Measurements from ENCODE around the gene TTC27. TPM values are rescaled to one million over a fixed set of nuclear protein-coding genes. Genes with fewer than 3 reads are reported as not detected.

The TTC27 gene
- total RNA-seq, 2 experiments from 2014 or later, result 30.1 to 33.8 TPM

GRCh38 chr2:32716598-32716997, 88.7 kb downstream of the TTC27 start:
- ChIA-PET POLR2A (no interaction called here), CTCF (no interaction called here)
- DNase-seq, result no peak
- H3K4me1 Mint-ChIP-seq (ENCODE audit: low read depth), result peaks cover 17% of the 10 kb centered on the region
- H3K27me3 Mint-ChIP-seq, result no peaks in the 10 kb centered on the region
- peaks cover 5% of the 10 kb centered on the region for H3K9me3 Mint-ChIP-seq
- intact Hi-C loops (cut with micrococcal nuclease), result no loop called here
- H3K36me3 Mint-ChIP-seq (ENCODE audit: low read depth), result peaks cover 54% of the 10 kb centered on the region
- ATAC-seq, result no peak
- TF ChIP-seq, protein P1, sequence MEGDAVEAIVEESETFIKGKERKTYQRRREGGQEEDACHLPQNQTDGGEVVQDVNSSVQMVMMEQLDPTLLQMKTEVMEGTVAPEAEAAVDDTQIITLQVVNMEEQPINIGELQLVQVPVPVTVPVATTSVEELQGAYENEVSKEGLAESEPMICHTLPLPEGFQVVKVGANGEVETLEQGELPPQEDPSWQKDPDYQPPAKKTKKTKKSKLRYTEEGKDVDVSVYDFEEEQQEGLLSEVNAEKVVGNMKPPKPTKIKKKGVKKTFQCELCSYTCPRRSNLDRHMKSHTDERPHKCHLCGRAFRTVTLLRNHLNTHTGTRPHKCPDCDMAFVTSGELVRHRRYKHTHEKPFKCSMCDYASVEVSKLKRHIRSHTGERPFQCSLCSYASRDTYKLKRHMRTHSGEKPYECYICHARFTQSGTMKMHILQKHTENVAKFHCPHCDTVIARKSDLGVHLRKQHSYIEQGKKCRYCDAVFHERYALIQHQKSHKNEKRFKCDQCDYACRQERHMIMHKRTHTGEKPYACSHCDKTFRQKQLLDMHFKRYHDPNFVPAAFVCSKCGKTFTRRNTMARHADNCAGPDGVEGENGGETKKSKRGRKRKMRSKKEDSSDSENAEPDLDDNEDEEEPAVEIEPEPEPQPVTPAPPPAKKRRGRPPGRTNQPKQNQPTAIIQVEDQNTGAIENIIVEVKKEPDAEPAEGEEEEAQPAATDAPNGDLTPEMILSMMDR (IDR thresholded peaks at IDR 0.05), result no peak
- no peak overlapping the region for H3K4me3 Mint-ChIP-seq
- no peak overlapping the region for H3K27ac Mint-ChIP-seq

DNA sequence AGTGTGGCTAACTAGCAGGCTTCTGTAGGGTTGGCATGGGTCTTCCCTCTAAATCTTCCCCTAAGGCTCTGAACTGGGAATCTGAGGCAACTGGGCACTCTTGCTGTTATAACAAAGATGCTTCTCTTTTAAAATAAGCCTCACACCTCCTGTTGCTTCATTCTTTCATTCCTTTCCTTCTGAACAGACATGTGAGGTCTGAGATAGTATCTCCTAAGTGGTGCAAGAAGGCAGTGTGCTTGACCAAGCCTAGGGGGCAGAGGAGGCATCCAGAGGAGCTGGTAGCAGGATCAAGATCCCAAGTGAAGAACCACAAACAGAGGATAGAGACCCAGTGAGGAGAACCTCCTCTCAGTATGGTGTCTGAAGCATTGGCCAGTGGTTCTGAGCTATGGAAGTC, 90.9 kb downstream of the TTC27 start:
- ATAC-seq (no peak), DNase-seq (no peak)
- H3K4me1 Mint-ChIP-seq (ENCODE audit: low read depth), result peaks cover 17% of the 10 kb centered on the region
- TF ChIP-seq, protein P1 (IDR thresholded peaks at IDR 0.05), result no peak
- H3K4me3 Mint-ChIP-seq, result no peak overlapping the region
- CTCF ChIA-PET, result no interaction called here
- H3K27me3 Mint-ChIP-seq, result no peaks in the 10 kb centered on the region
- intact Hi-C loops (cut with micrococcal nuclease), result no loop called here
- POLR2A ChIA-PET, result interaction anchor here (0.6 kb wide), 1 partner anchor 86 kb away, joined by 3 read pairs; no protein-coding TSS in a partner anchor
- peaks cover 50% of the 10 kb centered on the region for H3K36me3 Mint-ChIP-seq (ENCODE audit: low read depth)
- H3K9me3 Mint-ChIP-seq, result peaks cover under 1% of the 10 kb centered on the region
- no peak overlapping the region for H3K27ac Mint-ChIP-seq

- no peak overlapping the region for H3K4me3 Mint-ChIP-seq
- no peaks in the 10 kb centered on the region for H3K27me3 Mint-ChIP-seq
- CTCF ChIA-PET, result interaction anchor here (1.1 to 1.5 kb wide), 2 partner anchors 12 to 660 kb away, joined by 3 to 4 read pairs; no protein-coding TSS in a partner anchor
- no peak overlapping the region for H3K27ac Mint-ChIP-seq
- peaks cover 46% of the 10 kb centered on the region for H3K36me3 Mint-ChIP-seq (ENCODE audit: low read depth)
- intact Hi-C loops (cut with micrococcal nuclease), result no loop called here
- DNase-seq (no peak), ATAC-seq (no peak)
- peaks cover 15% of the 10 kb centered on the region for H3K4me1 Mint-ChIP-seq (ENCODE audit: low read depth)
- H3K9me3 Mint-ChIP-seq, result no peaks in the 10 kb centered on the region
- POLR2A ChIA-PET, result interaction anchor here (0.6 kb wide), 1 partner anchor 86 kb away, joined by 3 read pairs; no protein-coding TSS in a partner anchor
- TF ChIP-seq, protein P1 (IDR thresholded peaks at IDR 0.05), result no peak
Measured at GRCh38 chr2:32719430-32719829, 91.6 kb downstream of the TTC27 start.

DNA sequence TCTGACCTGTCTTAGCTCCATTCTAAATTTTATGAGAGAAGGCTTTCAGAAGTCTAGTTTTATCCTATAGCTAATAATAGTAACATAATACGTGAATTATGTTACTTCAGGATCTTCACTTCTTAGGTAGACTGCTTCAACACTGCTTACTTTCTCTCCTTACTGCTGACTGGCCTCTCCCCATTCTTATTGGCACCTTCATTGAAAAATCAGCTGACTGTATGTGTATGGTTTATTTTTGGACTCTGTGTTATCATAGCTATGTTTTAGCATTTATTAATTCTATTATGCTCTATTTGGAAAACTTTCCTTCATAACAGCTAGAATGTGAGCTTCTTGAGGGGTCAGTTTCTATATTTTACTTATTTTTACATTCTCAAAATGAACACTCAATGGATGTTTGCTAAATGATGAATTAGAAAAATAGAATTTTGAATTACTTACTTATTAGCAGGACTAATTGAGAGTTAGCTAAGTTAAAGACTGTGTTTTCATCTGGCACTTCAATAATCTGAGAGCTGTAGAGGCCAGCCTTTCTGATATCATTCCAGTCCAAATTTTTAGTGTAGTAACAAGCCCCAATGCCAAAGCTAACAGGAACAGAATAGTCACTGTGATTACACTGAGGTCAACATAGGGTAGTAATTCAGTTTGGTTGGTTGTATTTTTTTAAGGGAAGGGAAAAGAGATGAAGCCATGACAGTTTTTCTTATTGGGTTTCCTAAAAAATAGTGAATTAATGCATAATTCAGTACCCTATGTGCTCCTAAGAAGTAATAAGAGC, 92.3 kb downstream of the TTC27 start:
- H3K27ac Mint-ChIP-seq, result no peak overlapping the region
- intact Hi-C loops (cut with micrococcal nuclease), result no loop called here
- H3K4me3 Mint-ChIP-seq, result no peak overlapping the region
- CTCF ChIA-PET, result interaction anchor here (1.1 to 1.5 kb wide), 2 partner anchors 12 to 659 kb away, joined by 3 to 4 read pairs; no protein-coding TSS in a partner anchor
- H3K36me3 Mint-ChIP-seq (ENCODE audit: low read depth), result peaks cover 46% of the 10 kb centered on the region
- no peak for DNase-seq
- H3K4me1 Mint-ChIP-seq (ENCODE audit: low read depth), result peaks cover 8% of the 10 kb centered on the region
- POLR2A ChIA-PET, result no interaction called here
- TF ChIP-seq, protein P1 (IDR thresholded peaks at IDR 0.05), result no peak
- peaks cover 1% of the 10 kb centered on the region for H3K9me3 Mint-ChIP-seq
- H3K27me3 Mint-ChIP-seq, result no peaks in the 10 kb centered on the region
- no peak for ATAC-seq

- no peak overlapping the region for H3K4me3 Mint-ChIP-seq
- peaks cover 1% of the 10 kb centered on the region for H3K9me3 Mint-ChIP-seq
- H3K36me3 Mint-ChIP-seq (ENCODE audit: low read depth), result peaks cover 49% of the 10 kb centered on the region
- H3K4me1 Mint-ChIP-seq (ENCODE audit: low read depth), result peaks cover 2% of the 10 kb centered on the region
- ChIA-PET POLR2A (interaction anchor here (0.7 kb wide), 1 partner anchor 24 kb away, joined by 3 read pairs; no protein-coding TSS in a partner anchor), CTCF (interaction anchor here (1.5 kb wide), 1 partner anchor 11 kb away, joined by 4 read pairs; no protein-coding TSS in a partner anchor)
- H3K27ac Mint-ChIP-seq, result no peak overlapping the region
- DNase-seq (no peak), ATAC-seq (no peak)
- intact Hi-C loops (cut with micrococcal nuclease), result no loop called here
- TF ChIP-seq, protein P1 (IDR thresholded peaks at IDR 0.05), result no peak
- no peaks in the 10 kb centered on the region for H3K27me3 Mint-ChIP-seq
Measured at GRCh38 chr2:32720771-32721170, 92.9 kb downstream of the TTC27 start.
